HCT116 (cell line): Measurements from ENCODE around the gene DNLZ. TPM values are rescaled to one million over a fixed set of nuclear protein-coding genes. Genes with fewer than 3 reads are reported as not detected.

ENCODE experiments used
- ATAC-seq: fragments of 200-7000 bp; cut with Tn5 transposase; 2 replicates; pipeline ENCODE4 v1.9.1; 2020; ENCODE audit warnings: mild to moderate bottlenecking, moderate library complexity
- BruUV-seq: library from RNA; stranded (reverse); fragments of 400-500 nt; replicated peaks from 2 replicates; lab custom pipeline; 2021; lab: Mats Ljungman, UMichigan
- CTCF ChIA-PET: fragments of 300-600 bp; sonication (Branson Sonifier 250); formaldehyde crosslinking; loops from one replicate; lab custom pipeline; 2021; ENCODE audit warnings: antibody characterized with exemption; lab: Charles Lee
- POLR2A ChIA-PET: fragments of 300-600, 350-600 bp; sonication (Branson Sonifier 250); formaldehyde crosslinking; loops from one replicate; lab custom pipeline; 2021; ENCODE audit warnings: antibody characterized with exemption; lab: Charles Lee
- RAD21 ChIA-PET, 2 experiments: fragments of 300-600 bp; sonication (Branson Sonifier 250); formaldehyde crosslinking; loops; one replicate each; lab custom pipeline; 2023; ENCODE audit warnings: low total read pairs in 2 of 2; ENCODE audit not compliant: uncharacterized antibody in 2 of 2, unreplicated experiment in 2 of 2, low non-redundant PET in 1 of 2; lab: Charles Lee
- DNase-seq: peaks from one replicate; pipeline ENCODE4 v3.0.0-alpha.2; 2010; ENCODE audit warnings: low read depth, low spot score
- H2AFZ ChIP-seq: fragments of 200-600 bp; shearing (Covaris generic), sonication (generic); 2 replicates; pipeline ENCODE4 v1.6.1; 2017; ENCODE audit warnings: low read depth, mixed run types, mixed read lengths, antibody characterized with exemption, low read length; ENCODE audit not compliant: poor library complexity, severe bottlenecking
- H3K27ac ChIP-seq: 2 replicates; pipeline ENCODE4 v1.5.1; 2012; ENCODE audit warnings: low read depth, low read length
- H3K27me3 ChIP-seq: fragments of 200-600 bp; sonication (generic); 2 replicates; pipeline ENCODE4 v1.6.1; 2016; ENCODE audit warnings: mixed run types, low read length, mixed read lengths; ENCODE audit not compliant: insufficient read depth
- H3K36me3 ChIP-seq, 2 experiments: fragments of 200-500 bp in 1 of 2; fragments of 200-600 bp in 1 of 2; sonication (Bioruptor generic) in 1 of 2; sonication (generic) in 1 of 2; 2 replicates each; pipeline versions ENCODE4 v1.5.1 to v1.6.1; 2014 to 2016; ENCODE audit warnings: low read length in 2 of 2, inconsistent platforms in 1 of 2, mixed read lengths in 1 of 2, mixed run types in 1 of 2; ENCODE audit not compliant: insufficient read depth in 2 of 2, control insufficient read depth in 1 of 2
- H3K4me1 ChIP-seq, 2 experiments: fragments of 200-600 bp in 1 of 2; sonication (generic) in 1 of 2; 2 replicates each; pipeline versions ENCODE4 v1.5.1 to v1.6.1; 2012 to 2017; ENCODE audit warnings: low read length in 2 of 2, inconsistent platforms in 1 of 2, mild to moderate bottlenecking in 1 of 2, mixed read lengths in 1 of 2, mixed run types in 1 of 2, moderate library complexity in 1 of 2; ENCODE audit not compliant: insufficient read depth in 2 of 2, control insufficient read depth in 1 of 2
- H3K4me2 ChIP-seq: fragments of 200-600 bp; sonication (generic); 2 replicates; pipeline ENCODE4 v1.6.1; 2017; ENCODE audit warnings: mixed run types, low read length, mixed read lengths
- H3K4me3 ChIP-seq, 2 experiments: fragments of 200-600 bp in 1 of 2; sonication (generic) in 1 of 2; replicated peaks in 1 of 2; 2 replicates each; pipeline ENCODE4 v1.5.1; 2011 to 2016; ENCODE audit warnings: low read length in 2 of 2, control low read depth in 1 of 2, low read depth in 1 of 2, mild to moderate bottlenecking in 1 of 2, mixed read lengths in 1 of 2, mixed run types in 1 of 2
- H3K79me2 ChIP-seq: fragments of 200-600 bp; sonication (generic); 2 replicates; pipeline ENCODE4 v1.6.1; 2017; ENCODE audit warnings: mild to moderate bottlenecking, mixed run types, low read length, moderate library complexity, mixed read lengths; ENCODE audit not compliant: insufficient read depth
- H3K9ac ChIP-seq: fragments of 200-600 bp; sonication (generic); 2 replicates; pipeline ENCODE4 v1.6.1; 2016; ENCODE audit warnings: low read length, mixed read lengths
- H3K9me2 ChIP-seq: fragments of 200-600 bp; sonication (generic), shearing (Covaris generic); 2 replicates; pipeline ENCODE4 v1.6.1; 2017; ENCODE audit warnings: mixed run types, mild to moderate bottlenecking, moderate library complexity; ENCODE audit not compliant: insufficient read depth
- H3K9me3 ChIP-seq, 2 experiments: fragments of 200-500 bp in 1 of 2; fragments of 200-600 bp in 1 of 2; sonication (Bioruptor generic) in 1 of 2; sonication (generic) in 1 of 2; 2 replicates each; pipeline ENCODE4 v1.6.1; 2014 to 2017; ENCODE audit warnings: low read length in 2 of 2, mixed read lengths in 2 of 2, inconsistent platforms in 1 of 2, low read depth in 1 of 2, mild to moderate bottlenecking in 1 of 2, mixed run types in 1 of 2, moderate library complexity in 1 of 2; ENCODE audit not compliant: control insufficient read depth in 1 of 2, insufficient read depth in 1 of 2
- H4K20me1 ChIP-seq: fragments of 200-600 bp; sonication (generic), shearing (Covaris generic); 2 replicates; pipeline ENCODE4 v1.6.1; 2017; ENCODE audit warnings: mixed run types, mild to moderate bottlenecking, moderate library complexity; ENCODE audit not compliant: insufficient read depth
- ATF3 ChIP-seq: IDR thresholded peaks from 2 replicates; pipeline ENCODE4 v1.6.1; 2012
- CBX3 ChIP-seq: IDR thresholded peaks from 2 replicates; pipeline ENCODE4 v1.6.1; 2012; ENCODE audit warnings: low read depth
- CEBPB ChIP-seq: IDR thresholded peaks from 2 replicates; pipeline ENCODE4 v1.6.1; 2012; ENCODE audit warnings: low read depth
- EGR1 ChIP-seq: IDR thresholded peaks from 2 replicates; pipeline ENCODE4 v1.6.1; 2012; ENCODE audit warnings: low read depth
- EZH2 ChIP-seq: fragments of 200-600 bp; sonication (generic); IDR thresholded peaks from 2 replicates; pipeline ENCODE4 v1.6.1; 2017; ENCODE audit warnings: antibody characterized with exemption, mixed run types
- EZH2phosphoT487 ChIP-seq: fragments of 200-600 bp; IDR thresholded peaks from 2 replicates; pipeline ENCODE4 v1.6.1; 2018; ENCODE audit warnings: antibody characterized with exemption, borderline replicate concordance
- FOSL1 ChIP-seq: IDR thresholded peaks from 2 replicates; pipeline ENCODE4 v1.6.1; 2012; ENCODE audit warnings: low read depth
- MAX ChIP-seq: IDR thresholded peaks from 2 replicates; pipeline ENCODE4 v1.6.1; 2012
- POLR2A ChIP-seq: IDR thresholded peaks from 2 replicates; pipeline ENCODE4 v1.7.0; 2011; ENCODE audit warnings: borderline replicate concordance; ENCODE audit not compliant: insufficient read depth, insufficient read length; ENCODE audit errors: extremely low read depth
- POLR2AphosphoS5 ChIP-seq: IDR thresholded peaks from 2 replicates; pipeline ENCODE4 v1.6.1; 2011; ENCODE audit warnings: mild to moderate bottlenecking, low read depth, low read length, moderate library complexity
- RAD21 ChIP-seq: IDR thresholded peaks from 2 replicates; pipeline ENCODE4 v1.6.1; 2012; ENCODE audit warnings: low read depth, mild to moderate bottlenecking
- REST ChIP-seq: IDR thresholded peaks from 2 replicates; pipeline ENCODE4 v1.6.1; 2012; ENCODE audit warnings: low read depth
- SIN3A ChIP-seq: IDR thresholded peaks from 2 replicates; pipeline ENCODE4 v1.6.1; 2012; ENCODE audit warnings: low read depth
- SP1 ChIP-seq: IDR thresholded peaks from 2 replicates; pipeline ENCODE4 v1.6.1; 2012; ENCODE audit warnings: low read depth
- SRF ChIP-seq: IDR thresholded peaks from 2 replicates; pipeline ENCODE4 v1.6.1; 2012; ENCODE audit warnings: low read depth
- TCF7L2 ChIP-seq: IDR thresholded peaks from 2 replicates; pipeline ENCODE4 v1.7.0; 2011; ENCODE audit warnings: borderline replicate concordance, inconsistent platforms; ENCODE audit not compliant: insufficient read depth, insufficient read length; ENCODE audit errors: extremely low read depth
- YY1 ChIP-seq: IDR thresholded peaks from 2 replicates; pipeline ENCODE4 v1.6.1; 2011; ENCODE audit warnings: low read length, low read depth, moderate library complexity, mild to moderate bottlenecking; ENCODE audit not compliant: insufficient replicate concordance; ENCODE audit errors: extremely low read depth
- ZNF274 ChIP-seq: fragments of 200-500 bp; sonication (Bioruptor generic); IDR thresholded peaks from 2 replicates; pipeline ENCODE4 v1.6.1; 2014; ENCODE audit warnings: mild to moderate bottlenecking, low read depth, low read length, inconsistent platforms
- intact Hi-C: fragments of 100-400 bp; cut with micrococcal nuclease; formaldehyde crosslinking; loops from 2 replicates; pipeline ENCODE4 v1.10.0; 2022
- total RNA-seq: library from RNA; stranded (reverse); gene quantifications from one replicate; pipeline ENCODE4 v1.2.1, GENCODE V29; 2021; ENCODE audit not compliant: unreplicated experiment

DNLZ gene
- total RNA-seq, 1 experiment from 2014 or later, result 21.9 TPM

GRCh38 chr9:136372006-136372405, 8.5 kb upstream of the DNLZ start:
- Histone ChIP-seq H3K9me2 (no peaks in the 10 kb centered on the region), H3K79me2 (no peaks in the 10 kb centered on the region), H3K9ac (no peak overlapping the region), H3K4me1 (peaks cover 0 to 9% of the 10 kb centered on the region in 2 experiments; a peak in 2 of 4 replicates), H3K9me3 (no peaks in the 10 kb centered on the region), H3K4me2 (no peak overlapping the region), H3K4me3 (no peak overlapping the region), H3K36me3 (no peaks in the 10 kb centered on the region), H3K27me3 (no peaks in the 10 kb centered on the region), H3K27ac (no peak overlapping the region; the same call in 1 of the 2 replicates), H2AFZ (no peak overlapping the region), H4K20me1 (no peaks in the 10 kb centered on the region)
- DNase-seq (no peak), ATAC-seq (no peak)
- ChIA-PET CTCF (interaction anchor here (1.3 kb wide), 1 partner anchor 9 kb away, joined by 6 read pairs; no protein-coding TSS in a partner anchor), RAD21 (no interaction called here), POLR2A (no interaction called here)
- TF ChIP-seq ATF3, result no peak
- TF ChIP-seq EZH2phosphoT487, result no peak
- TF ChIP-seq FOSL1, result no peak
- TF ChIP-seq SIN3A, result no peak
- no peak for TF ChIP-seq EZH2
- TF ChIP-seq POLR2AphosphoS5, result no peak
- no peak for TF ChIP-seq CEBPB
- no peak for TF ChIP-seq MAX
- TF ChIP-seq EGR1, result no peak
- no peak for TF ChIP-seq YY1
- TF ChIP-seq REST, result no peak
- no peak for TF ChIP-seq SRF
- no peak for TF ChIP-seq RAD21
- TF ChIP-seq ZNF274, result no peak
- TF ChIP-seq POLR2A, result no peak
- no peak for TF ChIP-seq CBX3
- TF ChIP-seq TCF7L2, result no peak
- no peak for TF ChIP-seq SP1
- intact Hi-C loops, result no loop called here
- no TSS peak for BruUV-seq
